ENCODE data around the gene SGK2. TPM values are rescaled to one million over a fixed set of nuclear protein-coding genes. Genes with fewer than 3 reads are reported as not detected.
"Not testable (repeated sequence)": the region's sequence is repeated elsewhere in the genome, so short reads cannot be mapped to it uniquely, and the experiment has no call there.

SGK2 gene
- total RNA-seq, 2 experiments from 2014 or later: 0.38 to 0.64 TPM

DNA sequence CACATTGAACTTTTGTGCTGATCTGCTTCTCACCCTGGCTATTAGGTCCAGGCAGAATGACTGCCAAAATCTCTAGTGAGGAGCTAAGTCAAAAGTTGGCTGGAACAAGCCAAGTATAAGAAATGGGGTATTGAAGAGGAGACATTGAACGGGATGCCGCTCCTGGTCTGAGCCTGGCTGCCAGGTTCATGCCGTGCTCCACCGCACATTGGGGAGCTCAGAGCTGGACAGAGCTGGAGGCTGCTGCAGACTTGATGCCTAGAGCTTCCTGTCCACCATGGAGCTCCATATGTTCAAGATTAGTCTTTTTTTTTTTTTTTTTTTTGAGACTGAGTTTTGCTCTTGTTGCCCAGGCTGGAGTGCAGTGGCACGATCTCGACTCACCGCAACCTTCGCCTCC lies 27.8 kb downstream of the SGK2 start:
- ATAC-seq (ENCODE audit: poor library complexity): no peak
- Histone ChIP-seq H3K27ac (ENCODE audit: low read depth in 1 of 2, low read length in 2 of 2) (no peak overlapping the region), H3K9me3 (ENCODE audit: control insufficient read depth in 1 of 2, insufficient read depth in 1 of 2, low read length in 2 of 2) (no peaks in the 10 kb centered on the region), H3K27me3 (ENCODE audit: control insufficient read depth in 1 of 2, insufficient read depth in 2 of 2, low read length in 2 of 2) (no peaks in the 10 kb centered on the region), H3K4me1 (ENCODE audit: insufficient read depth, low read length) (peaks cover 15% of the 10 kb centered on the region), H3K4me3 (ENCODE audit: low read length) (no peak overlapping the region), H3K36me3 (ENCODE audit: insufficient read depth, low read length) (no peaks in the 10 kb centered on the region)
- H3K4me1 Mint-ChIP-seq (ENCODE audit: low read depth): peaks cover 18% of the 10 kb centered on the region
- no peak overlapping the region for H3K27ac Mint-ChIP-seq
- intact Hi-C loops (cut with DNase I, micrococcal nuclease): loop anchor here in 1 of 2 experiments (5.0 kb wide), 1 partner anchor 1151 kb away; no protein-coding TSS in a partner anchor
- no peak for DNase-seq
- ChIA-PET CTCF (interaction anchor here (0.7 kb wide), 1 partner anchor 28 kb away, joined by 3 read pairs; no protein-coding TSS in a partner anchor), POLR2A (no interaction called here)
- H3K36me3 Mint-ChIP-seq (ENCODE audit: low read depth): peaks cover 7% of the 10 kb centered on the region
- H3K9me3 Mint-ChIP-seq: no peaks in the 10 kb centered on the region
- H3K4me3 Mint-ChIP-seq: peak overlapping the region; percentile 36
- TF ChIP-seq CTCF (IDR thresholded peaks at IDR 0.05): no peak
- H3K27me3 Mint-ChIP-seq: peaks cover 9% of the 10 kb centered on the region

GRCh38 chr20:43588526-43588925 lies 29.7 kb downstream of the SGK2 start:
- H3K27ac Mint-ChIP-seq; H3K4me3 ChIP-seq (ENCODE audit: low read length); H3K27ac ChIP-seq (ENCODE audit: low read depth in 1 of 2, low read length in 2 of 2); H3K27me3 Mint-ChIP-seq; DNase-seq; H3K27me3 ChIP-seq (ENCODE audit: control insufficient read depth in 1 of 2, insufficient read depth in 2 of 2, low read length in 2 of 2); POLR2A ChIA-PET; ATAC-seq (ENCODE audit: poor library complexity); H3K9me3 Mint-ChIP-seq; H3K4me3 Mint-ChIP-seq; H3K36me3 ChIP-seq (ENCODE audit: insufficient read depth, low read length); CTCF ChIA-PET; H3K9me3 ChIP-seq (ENCODE audit: control insufficient read depth in 1 of 2, insufficient read depth in 1 of 2, low read length in 2 of 2); H3K36me3 Mint-ChIP-seq (ENCODE audit: low read depth): not testable (repeated sequence)
- peaks cover 18% of the 10 kb centered on the region for H3K4me1 Mint-ChIP-seq (ENCODE audit: low read depth)
- peaks cover 15% of the 10 kb centered on the region for H3K4me1 ChIP-seq (ENCODE audit: insufficient read depth, low read length)
- intact Hi-C loops (cut with DNase I, micrococcal nuclease): loop anchor here in 1 of 2 experiments (5.0 kb wide), 1 partner anchor 1149 kb away; no protein-coding TSS in a partner anchor

DNA sequence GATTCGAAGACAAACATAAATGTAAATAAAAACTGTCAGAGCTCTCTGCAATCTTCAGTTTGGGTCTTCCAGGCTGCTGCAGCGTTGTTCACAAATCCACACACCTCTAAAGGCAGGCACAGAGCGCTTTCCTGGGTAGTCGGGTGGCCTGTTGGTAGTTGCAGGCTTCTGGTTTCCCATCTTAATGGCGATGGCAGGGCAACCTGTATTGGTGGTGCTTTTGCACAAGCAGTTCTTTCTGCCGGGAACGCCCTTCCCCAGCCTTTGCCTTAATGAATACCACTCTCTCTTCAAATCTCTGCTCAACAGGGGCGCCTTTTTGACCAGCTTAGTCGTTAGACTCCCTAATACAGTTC lies 31.2 kb downstream of the SGK2 start:
- Mint-ChIP-seq H3K9me3 (no peaks in the 10 kb centered on the region), H3K27me3 (peaks cover 9% of the 10 kb centered on the region), H3K4me3 (peak overlapping the region; percentile 86), H3K36me3 (ENCODE audit: low read depth) (peaks cover 17% of the 10 kb centered on the region), H3K4me1 (ENCODE audit: low read depth) (peaks cover 18% of the 10 kb centered on the region), H3K27ac (peak overlapping the region; percentile 91)
- intact Hi-C loops (cut with DNase I, micrococcal nuclease): loop anchor here (1.0 to 10.0 kb wide), 5 partner anchors 75 to 625 kb away; partner anchors contain the start of genes MYBL2 (in 1 of the 2) and OSER1 (in 1 of the 2)
- Histone ChIP-seq H3K36me3 (ENCODE audit: insufficient read depth, low read length) (peaks cover 4% of the 10 kb centered on the region), H3K9me3 (ENCODE audit: control insufficient read depth in 1 of 2, insufficient read depth in 1 of 2, low read length in 2 of 2) (no peaks in the 10 kb centered on the region), H3K4me3 (ENCODE audit: low read length) (peak overlapping the region; percentile 79), H3K4me1 (ENCODE audit: insufficient read depth, low read length) (peaks cover 15% of the 10 kb centered on the region), H3K27ac (ENCODE audit: low read depth in 1 of 2, low read length in 2 of 2) (peak overlapping the region; percentile 69 to 95), H3K27me3 (ENCODE audit: control insufficient read depth in 1 of 2, insufficient read depth in 2 of 2, low read length in 2 of 2) (no peaks in the 10 kb centered on the region)
- DNase-seq (peak in 5 of 14 experiments; percentile 1 to 39 (median 3)), ATAC-seq (ENCODE audit: poor library complexity) (no peak)
- TF ChIP-seq CTCF (IDR thresholded peaks at IDR 0.05): no peak
- CTCF ChIA-PET: no interaction called here
- POLR2A ChIA-PET: interaction anchor here (0.9 to 1.7 kb wide), 4 partner anchors 129 to 430 kb away, joined by 3 to 15 read pairs (median 5); partner anchors contain the start of gene SRSF6

Measured in CD4-positive, alpha-beta T cell (primary cell).